H1 (cell line): Measurements from ENCODE around the gene YEATS2. TPM values are rescaled to one million over a fixed set of nuclear protein-coding genes. Genes with fewer than 3 reads are reported as not detected.

Source experiments
- CHD7 ChIP-seq: fragments of 300-600 bp; sonication (generic); IDR thresholded peaks from 2 replicates; pipeline ENCODE4 v1.7.1; 2012; ENCODE audit warnings: low read length, moderate library complexity, mild to moderate bottlenecking, inconsistent platforms; ENCODE audit not compliant: insufficient replicate concordance
- EZH2 ChIP-seq: fragments of 200-600 bp; sonication (generic); IDR thresholded peaks from 2 replicates; pipeline ENCODE4 v1.7.1; 2012; ENCODE audit warnings: low read depth, mild to moderate bottlenecking, moderate library complexity, low read length, inconsistent platforms; ENCODE audit not compliant: severe bottlenecking
- KDM1A ChIP-seq: fragments of 200-600, 300-600 bp; sonication (generic); IDR thresholded peaks from 2 replicates; pipeline ENCODE4 v1.7.1; 2016; ENCODE audit warnings: mild to moderate bottlenecking, low read length, borderline replicate concordance
- polyA plus RNA-seq, 7 experiments: library from polyadenylated mRNA; depleted of rRNA in 3 of 7; stranded (reverse) in 5 of 7; unstranded in 2 of 7; fragments of >200 nt in 5 of 7; fragments of 200-250 nt in 2 of 7; gene quantifications; 1 replicate in 5 of 7; 2 replicates in 1 of 7; 4 replicates in 1 of 7; pipeline versions ENCODE4 v1.2.1 to v1.2.3, GENCODE V29; 2011 to 2013; ENCODE audit warnings: missing spikeins in 2 of 7, mixed read lengths in 2 of 7
- total RNA-seq: library from RNA; stranded (reverse); fragmentation: NEBNext Ultra II Directional; extraction: Animal tissue kit (Norgen Biotek cat#: 25700); gene quantifications from 2 replicates; pipeline ENCODE4 v1.2.1, GENCODE V29; 2021

The YEATS2 gene
- total and polyA plus RNA-seq, 2 of the 8 experiments (the other 6 are each of a cell fraction or from before 2014, with no cell fraction given), result 35.3 to 53.7 TPM

- TF ChIP-seq CHD7 (no peak), EZH2 (no peak), KDM1A (no peak)
These were observed 32.6 kb upstream of the YEATS2 start (continued) for GRCh38 chr3:183664913-183665381.
